Muscle layer of colon (tissue), 2 donors: ENCODE data around the gene INPP5E.

ENCODE experiments used
- H3K27ac ChIP-seq: one replicate; pipeline ENCODE4 v1.7.0; 2013; ENCODE audit warnings: low read depth, mild to moderate bottlenecking, low read length, moderate library complexity
- H3K27me3 ChIP-seq, 2 donors: one replicate each; pipeline ENCODE4 v1.7.0; 2013; ENCODE audit warnings: low read length in 2 of 2, mild to moderate bottlenecking in 2 of 2; ENCODE audit not compliant: insufficient read depth in 2 of 2, control insufficient read depth in 1 of 2
- H3K36me3 ChIP-seq: one replicate; pipeline ENCODE4 v1.7.0; 2013; ENCODE audit warnings: mild to moderate bottlenecking, low read length; ENCODE audit not compliant: insufficient read depth
- H3K4me1 ChIP-seq: one replicate; pipeline ENCODE4 v1.7.0; 2013; ENCODE audit warnings: mild to moderate bottlenecking, low read length; ENCODE audit not compliant: insufficient read depth
- H3K4me3 ChIP-seq, 2 donors: one replicate each; pipeline ENCODE4 v1.7.0; 2013; ENCODE audit warnings: low read length in 2 of 2, low read depth in 1 of 2, mild to moderate bottlenecking in 1 of 2, moderate library complexity in 1 of 2
- H3K9ac ChIP-seq: one replicate; pipeline ENCODE4 v1.7.0; 2013; ENCODE audit warnings: low read length
- H3K9me3 ChIP-seq: one replicate; pipeline ENCODE4 v1.7.0; 2013; ENCODE audit warnings: mild to moderate bottlenecking, low read length
- donor health status: abdominal sarcoma.
- donor health status: Adenocarcinoma of cecum.

INPP5E gene, protein sequence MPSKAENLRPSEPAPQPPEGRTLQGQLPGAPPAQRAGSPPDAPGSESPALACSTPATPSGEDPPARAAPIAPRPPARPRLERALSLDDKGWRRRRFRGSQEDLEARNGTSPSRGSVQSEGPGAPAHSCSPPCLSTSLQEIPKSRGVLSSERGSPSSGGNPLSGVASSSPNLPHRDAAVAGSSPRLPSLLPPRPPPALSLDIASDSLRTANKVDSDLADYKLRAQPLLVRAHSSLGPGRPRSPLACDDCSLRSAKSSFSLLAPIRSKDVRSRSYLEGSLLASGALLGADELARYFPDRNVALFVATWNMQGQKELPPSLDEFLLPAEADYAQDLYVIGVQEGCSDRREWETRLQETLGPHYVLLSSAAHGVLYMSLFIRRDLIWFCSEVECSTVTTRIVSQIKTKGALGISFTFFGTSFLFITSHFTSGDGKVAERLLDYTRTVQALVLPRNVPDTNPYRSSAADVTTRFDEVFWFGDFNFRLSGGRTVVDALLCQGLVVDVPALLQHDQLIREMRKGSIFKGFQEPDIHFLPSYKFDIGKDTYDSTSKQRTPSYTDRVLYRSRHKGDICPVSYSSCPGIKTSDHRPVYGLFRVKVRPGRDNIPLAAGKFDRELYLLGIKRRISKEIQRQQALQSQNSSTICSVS

DNA sequence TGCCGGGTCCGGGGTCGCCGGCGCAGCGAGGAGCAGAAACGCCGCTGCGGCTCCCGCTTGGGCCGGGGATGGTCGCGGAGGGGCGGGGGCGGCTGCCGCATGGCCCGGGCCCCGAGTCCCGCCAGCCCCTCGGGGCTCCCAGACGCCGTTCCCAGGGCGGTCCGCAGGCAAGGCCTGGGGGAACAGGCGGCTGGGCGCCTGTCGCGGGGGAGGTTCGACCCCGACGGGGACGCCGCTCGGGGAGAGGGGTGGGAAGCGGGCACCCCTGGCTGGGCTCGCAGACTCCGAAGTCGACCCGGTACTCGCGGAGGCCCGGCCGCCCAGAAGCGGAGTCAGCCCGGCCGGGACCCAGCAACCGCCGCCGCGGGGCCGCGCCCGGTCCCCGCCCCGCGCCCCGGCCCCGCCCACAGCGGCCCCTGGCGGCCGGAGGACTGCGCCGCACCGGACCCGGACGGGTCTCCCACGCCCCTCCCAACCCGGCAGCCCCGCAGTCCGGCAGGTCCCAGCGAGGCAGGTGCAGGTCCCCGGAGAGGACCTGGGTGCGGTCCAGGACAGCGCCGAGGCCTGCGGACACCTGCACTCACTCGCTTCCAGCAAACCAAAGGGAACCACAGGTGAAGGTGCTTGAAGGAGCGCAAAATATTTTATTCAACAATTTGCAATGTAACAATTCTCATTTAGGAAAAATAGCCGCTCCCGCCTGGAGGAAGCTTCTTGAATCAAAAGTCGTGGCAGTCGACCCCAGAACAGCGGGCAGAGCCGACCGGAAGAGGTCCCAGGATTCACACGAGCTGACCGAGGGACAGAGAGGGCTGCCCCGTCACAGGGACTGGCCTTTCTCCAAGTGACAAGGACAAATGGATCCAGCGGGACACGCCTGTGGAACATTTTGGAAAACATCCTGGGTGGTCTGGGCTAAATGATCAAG is at the start of gene INPP5E:
TSS of gene INPP5E (minus strand) at position 365 of the 928 bp plus-strand sequence. CDS start 426 bp downstream, outside the sequence.
- H3K4me1 ChIP-seq = peaks cover 22% of the 10 kb centered on the region

DNA sequence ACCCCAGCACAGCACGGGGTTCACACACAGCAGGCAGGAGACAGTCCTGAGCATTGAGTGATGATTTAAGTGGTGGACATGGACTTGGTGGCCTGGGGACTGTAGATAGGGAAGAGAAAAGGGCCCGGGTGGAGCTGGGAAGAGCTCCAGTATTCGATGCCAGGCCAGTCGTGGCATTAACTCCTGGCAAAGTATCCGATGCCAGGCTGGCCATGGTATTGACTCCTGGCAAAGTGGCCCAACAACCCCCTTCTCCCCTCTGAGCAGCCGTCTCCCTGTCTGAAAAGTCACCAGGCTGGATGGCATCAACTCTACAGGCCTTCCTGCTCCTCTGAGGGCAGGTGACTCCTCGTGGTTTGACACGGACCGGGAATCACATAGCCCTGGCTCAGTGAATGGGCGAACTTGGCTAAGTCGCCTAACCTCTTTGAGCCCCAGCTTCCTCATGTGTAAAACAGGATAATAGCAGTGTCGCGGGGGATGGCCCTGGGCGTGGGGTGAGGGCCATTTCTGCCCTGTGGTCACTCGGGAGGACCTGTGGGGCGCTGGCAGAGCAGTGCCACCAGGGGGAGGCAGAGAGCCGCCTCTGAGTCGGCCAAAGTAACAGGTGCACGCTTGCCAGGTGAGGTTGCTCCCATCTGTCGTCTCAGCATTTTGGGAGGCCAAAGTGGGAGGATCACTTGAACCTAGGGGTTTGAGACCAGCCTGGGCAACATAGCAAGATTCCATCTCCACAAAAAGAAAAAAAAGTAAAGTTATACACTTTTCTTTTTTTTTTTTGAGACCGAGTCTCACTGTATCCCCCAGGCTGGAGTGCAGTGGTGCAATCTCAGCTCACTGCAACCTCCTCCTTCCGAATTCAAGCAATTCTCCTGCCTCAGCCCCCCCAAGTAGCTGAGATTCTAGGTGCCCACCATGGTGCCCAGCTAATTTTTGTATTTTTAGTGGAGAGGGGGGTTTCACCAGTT is 48.9 kb upstream of the INPP5E start:
- Histone ChIP-seq H3K9ac (no peak overlapping the region), H3K9me3 (no peaks in the 10 kb centered on the region), H3K36me3 (no peaks in the 10 kb centered on the region), H3K4me1 (peaks cover 11% of the 10 kb centered on the region), H3K4me3 (no peak overlapping the region), H3K27me3 (no peaks in the 10 kb centered on the region), H3K27ac (no peak overlapping the region)

More for the DNA sequence above, at the start of gene INPP5E:
- H3K27ac ChIP-seq = peak within 1 kb of the TSS; percentile 71
- H3K9ac ChIP-seq = peak within 1 kb of the TSS; percentile 44
- no peaks in the 10 kb centered on the region for H3K27me3 ChIP-seq
- H3K36me3 ChIP-seq = peaks cover 35% of the 10 kb centered on the region
- peak within 1 kb of the TSS; percentile 76 to 85 for H3K4me3 ChIP-seq
- no peaks in the 10 kb centered on the region for H3K9me3 ChIP-seq

DNA sequence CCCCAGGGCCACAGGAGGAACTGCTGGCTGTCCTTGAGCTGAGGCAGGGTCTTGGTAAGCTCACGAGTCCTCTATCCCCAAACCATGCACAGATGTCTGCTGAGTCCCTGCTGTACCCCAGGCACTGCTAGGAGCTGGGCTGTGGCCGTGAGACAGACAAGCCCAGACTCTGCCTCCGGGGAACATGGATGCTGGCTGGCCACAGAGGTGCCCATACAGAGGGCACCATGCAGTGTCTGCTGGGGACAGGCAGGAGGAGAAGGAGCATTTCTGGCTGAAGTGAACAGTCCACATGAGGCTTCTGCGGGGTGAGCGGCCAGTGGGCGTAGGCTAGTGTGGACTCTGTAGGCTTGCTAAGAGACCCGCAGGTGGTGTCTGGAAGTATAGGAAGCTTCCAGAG is 48.0 kb upstream of the INPP5E start:
- H3K4me1 ChIP-seq = peaks cover 3% of the 10 kb centered on the region
- H3K9me3 ChIP-seq = no peaks in the 10 kb centered on the region
- H3K36me3 ChIP-seq = no peaks in the 10 kb centered on the region
- no peak overlapping the region for H3K27ac ChIP-seq
- H3K27me3 ChIP-seq = no peaks in the 10 kb centered on the region
- H3K9ac ChIP-seq = no peak overlapping the region
- no peak overlapping the region for H3K4me3 ChIP-seq

DNA sequence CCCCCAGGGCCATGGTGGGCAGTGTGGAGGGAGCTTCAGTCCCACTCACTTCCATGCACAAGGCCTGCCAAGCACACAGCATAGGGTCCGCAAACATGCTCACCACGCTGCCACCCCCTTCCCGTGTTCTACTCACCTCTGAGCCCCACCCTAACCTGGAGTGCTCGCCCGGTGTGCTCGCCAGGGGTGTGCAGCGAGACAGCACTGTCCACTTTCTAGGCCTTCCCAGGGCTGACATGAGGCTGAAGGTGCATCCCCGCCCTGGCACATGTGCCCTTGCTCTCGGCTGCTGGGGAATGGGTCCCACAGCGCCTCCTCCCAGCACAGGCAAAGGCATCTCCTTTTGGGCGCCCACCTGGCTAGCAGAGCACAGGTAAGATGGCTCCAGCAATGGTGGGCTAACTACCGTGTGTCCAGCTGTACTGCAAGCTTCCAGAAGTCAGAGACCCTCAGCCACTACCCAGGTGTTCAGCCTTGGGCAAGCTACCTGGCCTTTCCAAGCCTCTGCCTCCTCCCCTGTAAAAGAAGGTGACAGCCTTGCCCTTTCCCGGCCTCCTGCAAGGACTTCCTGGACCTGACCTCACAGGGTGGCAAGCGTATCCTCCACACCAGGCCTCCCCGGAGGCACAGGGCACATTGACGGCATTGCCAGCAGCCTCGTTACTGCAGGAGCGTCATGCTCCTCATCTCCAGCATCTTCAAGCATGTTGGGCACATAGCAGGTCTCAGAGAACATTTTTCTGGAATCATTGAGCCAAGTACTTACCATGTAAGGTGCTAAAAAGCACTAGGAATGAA is 47.4 kb upstream of the INPP5E start:
- Histone ChIP-seq H3K36me3 (no peaks in the 10 kb centered on the region), H3K4me3 (no peak overlapping the region), H3K27ac (no peak overlapping the region), H3K27me3 (no peaks in the 10 kb centered on the region), H3K4me1 (peaks cover 4% of the 10 kb centered on the region), H3K9ac (no peak overlapping the region), H3K9me3 (no peaks in the 10 kb centered on the region)

DNA sequence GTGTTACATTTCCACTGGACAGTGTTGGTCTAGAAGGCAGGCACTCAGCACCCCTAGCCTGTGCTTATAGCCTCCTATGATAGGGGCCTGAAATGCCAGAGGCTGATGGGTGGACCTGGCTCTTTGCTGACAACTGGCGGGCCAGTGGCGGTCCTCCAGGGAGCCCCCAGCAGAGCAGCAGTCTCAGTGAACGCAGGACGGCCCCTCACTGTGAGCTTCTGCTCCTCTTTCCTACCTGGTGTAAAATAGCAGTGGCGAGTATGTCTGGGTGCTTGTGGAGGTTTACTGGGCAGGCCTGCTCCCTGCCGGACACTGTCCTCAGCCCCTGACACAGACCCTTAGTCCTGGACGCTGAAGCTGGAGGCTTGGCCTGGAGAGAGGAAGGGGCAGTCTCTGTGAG is 46.5 kb upstream of the INPP5E start:
- no peak overlapping the region for H3K4me3 ChIP-seq
- H3K4me1 ChIP-seq = peaks cover 12% of the 10 kb centered on the region
- H3K9ac ChIP-seq = no peak overlapping the region
- no peak overlapping the region for H3K27ac ChIP-seq
- H3K27me3 ChIP-seq = no peaks in the 10 kb centered on the region
- H3K9me3 ChIP-seq = no peaks in the 10 kb centered on the region
- no peaks in the 10 kb centered on the region for H3K36me3 ChIP-seq

DNA sequence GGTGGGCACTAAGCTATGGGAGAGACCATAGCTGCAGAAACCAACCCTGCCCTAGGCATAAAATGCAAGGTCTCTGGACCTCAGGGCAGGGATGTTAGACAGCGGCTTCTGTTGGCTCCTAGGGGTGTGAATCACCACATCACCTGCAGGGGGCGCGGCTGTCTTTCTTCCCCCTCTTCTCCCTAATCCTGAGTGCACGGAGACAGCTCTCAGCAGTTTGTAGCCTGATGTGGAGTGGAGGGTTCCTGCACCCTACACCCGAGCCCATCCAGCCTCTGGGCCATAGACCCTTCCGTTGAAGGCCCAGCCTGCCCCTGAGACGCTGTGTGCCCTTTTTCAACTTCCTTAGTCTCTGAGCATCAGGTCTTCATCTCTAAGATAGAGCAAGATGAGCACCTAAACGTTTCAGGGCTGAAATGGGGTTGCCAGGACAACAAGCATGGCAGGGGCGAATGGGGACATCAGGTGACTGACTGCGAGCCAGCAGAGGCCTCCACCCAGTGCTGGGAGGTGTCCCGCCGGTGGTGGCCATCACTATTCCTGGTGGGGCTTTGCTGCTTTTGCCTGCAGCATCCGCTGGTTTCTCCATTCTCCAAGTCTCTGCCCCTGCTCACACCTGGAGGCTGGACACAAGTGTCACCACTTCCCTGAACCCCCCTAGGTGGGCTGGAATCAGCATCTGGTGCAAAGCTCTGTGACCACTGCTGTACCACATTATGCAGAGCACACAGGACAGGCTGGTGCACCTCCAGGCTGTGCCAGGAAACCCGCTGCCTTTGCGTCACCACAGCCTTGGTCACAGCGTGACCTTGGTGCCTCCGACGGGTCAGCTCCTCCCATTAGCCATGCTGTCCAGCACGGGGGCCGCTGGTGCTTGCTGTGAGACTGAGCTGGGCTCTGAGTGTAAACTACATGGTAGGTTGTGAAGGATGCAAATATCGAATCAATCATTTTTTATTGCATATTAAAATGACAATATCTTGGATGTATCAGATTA is 45.7 kb upstream of the INPP5E start:
- H3K4me3 ChIP-seq = no peak overlapping the region
- H3K9ac ChIP-seq = no peak overlapping the region
- no peaks in the 10 kb centered on the region for H3K27me3 ChIP-seq
- peaks cover 12% of the 10 kb centered on the region for H3K4me1 ChIP-seq
- no peaks in the 10 kb centered on the region for H3K36me3 ChIP-seq
- H3K27ac ChIP-seq = no peak overlapping the region
- no peaks in the 10 kb centered on the region for H3K9me3 ChIP-seq

DNA sequence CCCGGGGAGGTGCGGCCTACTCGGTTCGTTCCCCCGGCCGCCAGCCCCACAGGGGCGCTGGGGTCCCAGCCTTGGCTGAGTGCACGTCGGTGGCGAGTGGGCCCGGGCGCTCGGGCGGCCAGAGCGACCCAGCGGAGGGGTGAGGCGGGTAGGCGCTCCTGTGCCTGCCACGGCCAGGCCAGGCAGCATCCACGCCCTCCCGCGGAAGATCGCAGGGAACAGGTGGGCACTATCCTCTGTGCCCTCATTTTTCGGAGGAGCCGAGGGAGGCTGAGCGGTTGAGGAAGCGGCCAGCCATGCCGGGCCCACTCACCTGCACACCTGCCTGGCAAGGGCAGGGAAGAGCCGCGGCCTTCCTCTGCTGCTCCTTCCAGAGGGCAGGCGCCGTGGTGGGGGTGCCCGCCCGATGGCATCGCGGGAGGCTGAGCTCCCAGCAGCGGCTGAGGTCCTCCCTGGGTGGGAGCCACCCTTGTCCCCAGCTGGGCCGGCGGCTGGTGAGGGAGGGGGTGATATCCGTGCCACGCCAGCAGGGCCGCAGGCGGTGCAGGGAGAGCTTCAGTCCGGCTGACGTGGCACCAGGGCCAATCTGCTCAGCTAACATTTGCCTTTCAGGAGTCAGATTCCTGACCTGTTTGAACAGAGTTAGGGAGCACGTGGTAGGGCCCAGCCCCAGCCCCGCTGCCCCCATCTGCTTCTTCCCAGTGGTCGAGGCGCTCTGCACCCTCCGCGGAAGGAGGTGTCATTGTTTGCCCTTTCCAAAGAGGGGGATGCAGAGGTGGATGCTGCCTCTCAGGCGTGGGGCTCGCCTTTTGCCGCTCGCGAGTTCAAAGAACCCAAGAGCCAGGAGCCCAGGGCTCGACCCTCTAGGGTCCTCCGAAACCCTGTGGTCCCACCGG is 44.8 kb upstream of the INPP5E start:
- Histone ChIP-seq H3K36me3 (no peaks in the 10 kb centered on the region), H3K4me1 (peaks cover 12% of the 10 kb centered on the region), H3K9ac (no peak overlapping the region), H3K4me3 (peak overlapping the region; percentile 49 to 56), H3K27me3 (no peaks in the 10 kb centered on the region), H3K9me3 (no peaks in the 10 kb centered on the region), H3K27ac (peak overlapping the region; percentile 97)

DNA sequence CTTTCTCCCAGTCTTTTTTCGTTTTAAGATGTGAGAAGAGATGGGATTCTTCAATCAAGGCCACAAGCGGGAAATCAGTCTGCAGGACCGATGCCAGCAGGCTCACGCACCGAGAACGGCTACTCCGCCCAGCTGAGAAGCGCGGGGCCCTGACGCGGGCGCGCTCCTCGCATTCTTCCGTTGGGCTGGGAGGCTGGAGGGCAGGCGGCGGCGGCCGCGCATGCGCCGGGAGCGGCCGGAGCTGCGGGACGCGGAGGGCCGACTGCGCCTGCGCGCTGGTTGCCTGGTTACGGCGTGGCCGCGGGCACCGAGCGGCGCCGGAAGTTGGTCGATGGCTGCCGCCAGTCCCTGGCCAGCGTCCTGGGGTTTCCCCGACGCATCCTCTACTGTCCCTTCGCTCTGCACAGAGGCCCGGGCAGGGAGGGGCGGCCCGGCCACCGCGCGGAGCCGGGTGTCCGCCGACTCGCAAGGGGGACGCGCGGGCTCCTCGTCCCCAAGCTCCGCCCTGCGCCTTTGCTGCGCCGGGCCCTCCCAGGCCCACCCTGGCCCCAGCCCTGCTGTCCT is 44.0 kb upstream of the INPP5E start:
- H3K27me3 ChIP-seq = no peaks in the 10 kb centered on the region
- H3K36me3 ChIP-seq = no peaks in the 10 kb centered on the region
- H3K4me3 ChIP-seq = peak overlapping the region; percentile 49 to 56
- H3K9me3 ChIP-seq = no peaks in the 10 kb centered on the region
- H3K4me1 ChIP-seq = peaks cover 12% of the 10 kb centered on the region
- H3K27ac ChIP-seq = peak overlapping the region; percentile 97
- no peak overlapping the region for H3K9ac ChIP-seq
